ENCODE measurements around the gene HK1.
"Not testable (repeated sequence)": the region's sequence is repeated elsewhere in the genome, so short reads cannot be mapped to it uniquely, and the experiment has no call there.

GRCh38 chr10:69325637-69326523, 47.6 kb downstream of the HK1 start:
- TF ChIP-seq POLR2A (IDR thresholded peaks at IDR 0.05; ENCODE audit: insufficient read depth in 1 of 2, low read depth in 2 of 2, low read length in 2 of 2); GTF2F1 (IDR thresholded peaks at IDR 0.05; ENCODE audit: low read length); HNRNPK (IDR thresholded peaks at IDR 0.05; ENCODE audit: low read depth, low read length, poor library complexity, severe bottlenecking); PATZ1 (CRISPR knock-in tag; IDR thresholded peaks at IDR 0.05); POLR2AphosphoS5 (IDR thresholded peaks at IDR 0.05; ENCODE audit: low read depth, low read length); SP1 (IDR thresholded peaks at IDR 0.05); SP1 (CRISPR knock-in tag; IDR thresholded peaks at IDR 0.05); PBX2 (CRISPR knock-in tag; IDR thresholded peaks at IDR 0.05); SKIL (CRISPR knock-in tag; IDR thresholded peaks at IDR 0.05; ENCODE audit: borderline replicate concordance): not testable (repeated sequence)

Data from HepG2 (cell line).